PC-9 (cell line): Measurements from ENCODE around the gene SLC9A9. TPM values are rescaled to one million over a fixed set of nuclear protein-coding genes. Genes with fewer than 3 reads are reported as not detected.

Experiments
- BruUV-seq: library from RNA; stranded (reverse); fragments of 400-500 nt; replicated peaks from 2 replicates; lab custom pipeline; 2021; lab: Mats Ljungman, UMichigan
- CTCF ChIA-PET: fragments of 300-600 bp; sonication (Branson Sonifier 250); formaldehyde crosslinking; loops from one replicate; lab custom pipeline; 2022; ENCODE audit warnings: antibody characterized with exemption; lab: Charles Lee
- POLR2A ChIA-PET: fragments of 300-600 bp; sonication (Branson Sonifier 250); formaldehyde crosslinking; loops from one replicate; lab custom pipeline; 2022; ENCODE audit warnings: antibody characterized with exemption; ENCODE audit not compliant: unreplicated experiment; lab: Charles Lee
- DNase-seq, 2 experiments: peaks; one replicate each; pipeline versions ENCODE4 v3.0.0 to v3.0.0-alpha.2; 2015 to 2022; ENCODE audit warnings: mixed read lengths in 1 of 2
- H2AFZ ChIP-seq: fragments of 200-600 bp; sonication (generic); 2 replicates; pipeline ENCODE4 v1.8.1; 2017; ENCODE audit warnings: antibody characterized with exemption
- H3F3A ChIP-seq: fragments of 200-600 bp; sonication (generic); 2 replicates; pipeline ENCODE4 v1.8.1; 2017; ENCODE audit warnings: antibody characterized with exemption, mild to moderate bottlenecking, low read depth; ENCODE audit not compliant: insufficient read depth
- H3K27ac ChIP-seq: fragments of 200-600 bp; sonication (generic); 2 replicates; pipeline ENCODE4 v1.6.1; 2016; ENCODE audit warnings: mixed run types
- H3K27me3 ChIP-seq: fragments of 200-600 bp; sonication (generic); 2 replicates; pipeline ENCODE4 v1.6.1; 2016; ENCODE audit warnings: low read depth, mixed run types; ENCODE audit not compliant: insufficient read depth
- H3K36me3 ChIP-seq: fragments of 200-600 bp; sonication (generic); 2 replicates; pipeline ENCODE4 v1.6.1; 2016; ENCODE audit warnings: low read depth, mixed run types
- H3K4me1 ChIP-seq: fragments of 200-600 bp; sonication (generic); replicated peaks from 2 replicates; pipeline ENCODE4 v1.6.1; 2016; ENCODE audit warnings: mixed run types; ENCODE audit not compliant: insufficient read depth
- H3K4me2 ChIP-seq: fragments of 200-600 bp; sonication (generic); 2 replicates; pipeline ENCODE4 v1.6.1; 2017; ENCODE audit warnings: mixed run types
- H3K4me3 ChIP-seq: fragments of 200-600 bp; sonication (generic); 2 replicates; pipeline ENCODE4 v1.6.1; 2016; ENCODE audit warnings: mixed run types
- H3K79me2 ChIP-seq: fragments of 200-600 bp; sonication (generic); 2 replicates; pipeline ENCODE4 v1.6.1; 2017; ENCODE audit warnings: low read depth, mixed run types
- H3K9me2 ChIP-seq: fragments of 200-600 bp; sonication (generic); 2 replicates; pipeline ENCODE4 v1.8.1; 2017; ENCODE audit warnings: mild to moderate bottlenecking; ENCODE audit not compliant: insufficient read depth
- H3K9me3 ChIP-seq: fragments of 200-600 bp; sonication (generic); 2 replicates; pipeline ENCODE4 v1.8.1; 2016; ENCODE audit warnings: low read depth; ENCODE audit not compliant: insufficient read depth
- H4K20me1 ChIP-seq: fragments of 200-600 bp; sonication (generic); 2 replicates; pipeline ENCODE4 v1.8.1; 2017; ENCODE audit not compliant: insufficient read depth
- CTCF ChIP-seq: fragments of 200-600 bp; sonication (generic); conservative IDR thresholded peaks from 2 replicates; pipeline ENCODE4 v1.6.1; 2017; ENCODE audit warnings: mixed run types, antibody characterized with exemption, mild to moderate bottlenecking, moderate library complexity
- EZH2 ChIP-seq: fragments of 200-600 bp; sonication (generic); IDR thresholded peaks from 2 replicates; pipeline ENCODE4 v1.8.0; 2017; ENCODE audit warnings: antibody characterized with exemption, low read depth
- intact Hi-C: fragments of 100-400 bp; cut with micrococcal nuclease; formaldehyde crosslinking; loops from one replicate; pipeline ENCODE4 v1.10.0; 2022; ENCODE audit not compliant: unreplicated experiment
- total RNA-seq: library from RNA; stranded (reverse); gene quantifications from 2 replicates; pipeline ENCODE4 v1.2.3, GENCODE V29; 2021

The SLC9A9 gene
- total RNA-seq, 1 experiment from 2014 or later, result 1.7 TPM

DNA sequence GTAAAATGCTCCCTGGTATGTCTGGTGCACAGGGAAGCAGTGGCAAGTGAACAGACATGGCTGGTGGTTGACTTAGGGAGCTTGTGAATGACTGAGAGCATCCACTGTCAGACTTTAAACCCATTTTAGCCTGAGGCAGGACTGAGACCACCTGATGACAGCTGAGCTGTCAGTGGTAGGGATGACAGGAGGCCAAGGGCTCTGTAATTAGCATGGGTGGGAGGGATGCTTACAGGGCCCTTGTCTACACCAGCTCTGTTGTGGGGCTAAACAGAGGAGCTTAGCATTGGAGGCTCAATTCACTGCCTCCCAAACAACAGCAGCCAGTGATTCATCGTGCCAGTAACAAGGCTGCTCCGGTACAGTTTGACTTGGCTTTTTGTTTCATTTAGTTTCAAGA is 559.3 kb downstream of the SLC9A9 start:
- Histone ChIP-seq H3K36me3 (no peaks in the 10 kb centered on the region), H3K27ac (no peak overlapping the region), H3F3A (no peaks in the 10 kb centered on the region), H3K4me1 (no peaks in the 10 kb centered on the region), H3K4me3 (no peak overlapping the region), H2AFZ (no peak overlapping the region), H3K27me3 (no peaks in the 10 kb centered on the region), H3K4me2 (no peak overlapping the region), H3K9me2 (no peaks in the 10 kb centered on the region), H3K79me2 (no peaks in the 10 kb centered on the region), H3K9me3 (no peaks in the 10 kb centered on the region), H4K20me1 (no peaks in the 10 kb centered on the region)
- intact Hi-C loops, result no loop called here
- POLR2A ChIA-PET, result no interaction called here
- DNase-seq, result no peak
- CTCF ChIA-PET, result no interaction called here
- TF ChIP-seq EZH2 (no peak), CTCF (no peak)
- BruUV-seq, result no TSS peak

DNA sequence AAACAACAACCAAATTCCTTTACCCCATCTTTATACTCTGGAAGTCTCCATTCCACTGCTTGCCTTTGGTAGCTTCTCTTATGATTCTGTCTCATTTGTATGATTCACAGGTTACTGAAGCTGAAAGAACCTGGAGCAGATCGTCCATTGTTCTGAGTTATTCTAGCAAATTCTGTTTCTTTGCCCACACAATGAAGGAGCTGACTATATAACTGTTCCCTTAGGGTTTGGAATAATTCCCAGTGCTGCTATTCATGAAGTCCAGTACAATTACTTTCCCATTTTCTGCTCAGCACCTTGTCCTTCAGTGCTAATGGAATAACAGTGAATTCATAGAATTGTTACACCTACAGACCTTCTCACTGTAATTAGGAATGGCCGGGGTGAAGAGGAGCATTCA is 560.9 kb downstream of the SLC9A9 start:
- intact Hi-C loops, result no loop called here

GRCh38 chr3:143286392-143287010 is 561.8 kb downstream of the SLC9A9 start:
- Histone ChIP-seq H3K27me3 (no peaks in the 10 kb centered on the region), H3K79me2 (no peaks in the 10 kb centered on the region), H3K9me2 (no peaks in the 10 kb centered on the region), H2AFZ (no peak overlapping the region), H3F3A (no peaks in the 10 kb centered on the region), H3K4me3 (no peak overlapping the region), H3K4me1 (no peaks in the 10 kb centered on the region), H3K4me2 (no peak overlapping the region), H3K27ac (no peak overlapping the region), H3K9me3 (no peaks in the 10 kb centered on the region), H4K20me1 (no peaks in the 10 kb centered on the region), H3K36me3 (no peaks in the 10 kb centered on the region)
- no TSS peak for BruUV-seq
- CTCF ChIA-PET, result interaction anchor here (0.6 kb wide), 1 partner anchor 153 kb away, joined by 3 read pairs; no protein-coding TSS in a partner anchor
- POLR2A ChIA-PET, result no interaction called here
- DNase-seq, result no peak
- no peak for TF ChIP-seq CTCF
- intact Hi-C loops, result no loop called here

More for the DNA sequence above, 560.9 kb downstream of the SLC9A9 start:
- H3F3A ChIP-seq, result no peaks in the 10 kb centered on the region
- H3K4me1 ChIP-seq, result no peaks in the 10 kb centered on the region
- no peaks in the 10 kb centered on the region for H4K20me1 ChIP-seq
- no peaks in the 10 kb centered on the region for H3K9me3 ChIP-seq
- H3K9me2 ChIP-seq, result no peaks in the 10 kb centered on the region
- no peak overlapping the region for H3K27ac ChIP-seq
- no peaks in the 10 kb centered on the region for H3K27me3 ChIP-seq
- CTCF ChIA-PET, result no interaction called here
- POLR2A ChIA-PET, result no interaction called here
- no peak for TF ChIP-seq CTCF
- no peak for TF ChIP-seq EZH2
- no peaks in the 10 kb centered on the region for H3K79me2 ChIP-seq
- H3K36me3 ChIP-seq, result no peaks in the 10 kb centered on the region
- no peak for DNase-seq
- no peak overlapping the region for H3K4me2 ChIP-seq
- no peak overlapping the region for H2AFZ ChIP-seq
- no peak overlapping the region for H3K4me3 ChIP-seq
- no TSS peak for BruUV-seq
